ENCODE data around the gene NFIA. TPM values are rescaled to one million over a fixed set of nuclear protein-coding genes. Genes with fewer than 3 reads are reported as not detected.

The NFIA gene
- total RNA-seq, 1 experiment from 2014 or later = 12.7 TPM

- Histone ChIP-seq H3K4me1 (ENCODE audit: insufficient read depth, low read length) (peaks cover 62% of the 10 kb centered on the region), H3K9me3 (ENCODE audit: low read length) (no peaks in the 10 kb centered on the region), H3K27ac (ENCODE audit: low read length) (peak overlapping the region; percentile 33), H3K9ac (ENCODE audit: low read length) (peak overlapping the region; percentile 50), H3F3A (ENCODE audit: low read length, unreplicated experiment) (no peaks in the 10 kb centered on the region), H3K36me3 (ENCODE audit: low read depth, low read length) (no peaks in the 10 kb centered on the region), H3K27me3 (ENCODE audit: low read length) (no peaks in the 10 kb centered on the region), H3K4me3 (ENCODE audit: low read length) (peak overlapping the region; percentile 76), H4K20me1 (ENCODE audit: low read length) (no peaks in the 10 kb centered on the region), H3K79me2 (ENCODE audit: low read length) (peaks cover 32% of the 10 kb centered on the region), H2AFZ (ENCODE audit: low read length) (peak overlapping the region; percentile 78), H3K9me2 (replicated peaks; ENCODE audit: low read length) (no peaks in the 10 kb centered on the region), H3K4me2 (ENCODE audit: low read length) (peak overlapping the region; percentile 93)
- CTCF ChIA-PET = interaction anchor here (0.6 kb wide), 1 partner anchor 252 kb away, joined by 15 read pairs; no protein-coding TSS in a partner anchor
- BruUV-seq (replicated peaks) = no TSS peak
- peak; percentile 42 for DNase-seq
- POLR2A ChIA-PET (ENCODE audit: unreplicated experiment) = interaction anchor here (0.7 kb wide), 1 partner anchor 62 kb away, joined by 8 read pairs; no protein-coding TSS in a partner anchor
- intact Hi-C loops (cut with micrococcal nuclease) = loop anchor here (10.0 kb wide), 1 partner anchor 134 kb away; no protein-coding TSS in a partner anchor
- TF ChIP-seq CTCF (conservative IDR thresholded peaks at IDR 0.05; ENCODE audit: low read depth, low read length) (no peak), EZH2 (IDR thresholded peaks at IDR 0.05; ENCODE audit: low read length, unreplicated experiment) (no peak), EZH2phosphoT487 (IDR thresholded peaks at IDR 0.05; ENCODE audit: borderline replicate concordance, low read length) (no peak)
- ATAC-seq = no peak
Measured at GRCh38 chr1:61081144-61081685, 1.1 kb upstream of the NFIA start.

DNA sequence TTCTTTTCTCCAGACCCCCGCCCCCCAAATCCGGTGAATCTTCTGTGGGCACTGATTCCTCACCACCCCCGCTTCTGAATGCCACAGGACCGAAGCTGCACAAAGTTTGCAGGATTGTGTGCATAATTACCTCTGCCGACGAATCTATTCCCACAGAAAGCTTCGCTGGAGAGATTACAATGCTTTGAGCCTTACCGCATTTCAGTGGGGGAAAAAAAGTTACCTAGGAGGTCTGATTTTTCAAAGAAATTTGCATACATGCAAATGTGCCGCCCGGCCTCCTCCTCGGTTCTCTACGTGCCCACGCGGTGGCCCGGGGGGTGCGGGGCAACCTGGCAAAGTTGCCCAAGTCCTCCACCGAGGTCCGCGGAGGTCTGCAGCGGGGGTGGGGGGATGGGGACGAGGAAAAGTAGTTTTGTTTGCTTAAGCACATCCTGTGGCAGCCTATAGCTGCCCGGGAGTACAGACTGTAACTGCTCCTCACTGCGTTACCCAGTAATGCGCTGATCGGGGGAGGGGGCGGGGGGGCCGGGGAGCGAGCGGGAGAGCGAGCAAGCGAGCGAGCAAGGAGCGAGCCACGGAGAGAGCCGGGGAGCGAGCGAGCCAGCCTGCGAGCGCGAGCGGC is 563 bp upstream of the NFIA start:
- Histone ChIP-seq H3K79me2 (ENCODE audit: low read length) (peaks cover 38% of the 10 kb centered on the region), H3K4me1 (ENCODE audit: insufficient read depth, low read length) (peaks cover 58% of the 10 kb centered on the region), H3K9me3 (ENCODE audit: low read length) (no peaks in the 10 kb centered on the region), H3K27me3 (ENCODE audit: low read length) (no peaks in the 10 kb centered on the region), H3K9me2 (replicated peaks; ENCODE audit: low read length) (no peaks in the 10 kb centered on the region), H2AFZ (ENCODE audit: low read length) (peak overlapping the region; percentile 77), H3F3A (ENCODE audit: low read length, unreplicated experiment) (no peaks in the 10 kb centered on the region), H3K36me3 (ENCODE audit: low read depth, low read length) (no peaks in the 10 kb centered on the region), H3K4me2 (ENCODE audit: low read length) (peak overlapping the region; percentile 93), H3K4me3 (ENCODE audit: low read length) (peak overlapping the region; percentile 76), H3K27ac (ENCODE audit: low read length) (peak overlapping the region; percentile 33), H4K20me1 (ENCODE audit: low read length) (no peaks in the 10 kb centered on the region), H3K9ac (ENCODE audit: low read length) (peak overlapping the region; percentile 50)
- ATAC-seq (peak; percentile 21), DNase-seq (peak; percentile 59)
- ChIA-PET CTCF (interaction anchor here (0.6 kb wide), 2 partner anchors 251 to 1323 kb away, joined by 3 to 15 read pairs; no protein-coding TSS in a partner anchor), POLR2A (ENCODE audit: unreplicated experiment) (interaction anchor here (0.7 kb wide), 1 partner anchor 62 kb away, joined by 8 read pairs; no protein-coding TSS in a partner anchor)
- intact Hi-C loops (cut with micrococcal nuclease) = loop anchor here (10.0 kb wide), 1 partner anchor 133 kb away; no protein-coding TSS in a partner anchor
- no peak for TF ChIP-seq CTCF (conservative IDR thresholded peaks at IDR 0.05; ENCODE audit: low read depth, low read length)
- no peak for TF ChIP-seq EZH2phosphoT487 (IDR thresholded peaks at IDR 0.05; ENCODE audit: borderline replicate concordance, low read length)
- no peak for TF ChIP-seq EZH2 (IDR thresholded peaks at IDR 0.05; ENCODE audit: low read length, unreplicated experiment)
- no TSS peak for BruUV-seq (replicated peaks)

Measured in PC-3 (cell line).